ENCODE results near the gene ADIPOQ.
"Not testable (repeated sequence)": the region's sequence is repeated elsewhere in the genome, so short reads cannot be mapped to it uniquely, and the experiment has no call there.

Gene ADIPOQ

DNA sequence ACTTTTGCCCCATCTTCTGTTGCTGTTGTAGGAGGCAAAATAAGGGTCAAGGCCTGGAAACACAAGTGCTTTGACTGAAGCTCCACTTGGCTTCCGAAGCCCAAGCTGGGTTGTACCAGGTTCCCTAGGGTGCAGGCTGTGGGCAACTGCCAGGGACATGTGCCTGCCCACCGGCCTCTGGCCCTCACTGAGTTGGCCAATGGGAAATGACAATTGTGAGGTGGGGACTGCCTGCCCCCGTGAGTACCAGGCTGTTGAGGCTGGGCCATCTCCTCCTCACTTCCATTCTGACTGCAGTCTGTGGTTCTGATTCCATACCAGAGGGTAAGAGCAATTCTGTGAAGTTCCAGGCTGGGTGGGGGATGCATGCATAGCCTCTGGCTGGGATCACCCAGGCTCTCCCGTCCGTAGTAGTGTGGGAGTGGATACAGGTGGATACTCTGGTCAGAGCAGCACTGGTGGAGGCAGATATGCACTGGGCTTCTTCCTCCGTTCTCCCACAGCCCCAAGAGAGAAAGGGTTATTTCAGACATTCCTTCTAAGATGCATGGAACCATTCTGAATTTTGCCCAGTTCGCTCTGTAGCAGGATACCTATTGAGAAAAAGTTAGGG is at the start of gene ADIPOQ:
ADIPOQ (plus strand) TSS at position 285 of the 613 bp plus-strand sequence. CDS start 10,349 bp downstream, outside the sequence.
- DNase-seq = no peak

DNA sequence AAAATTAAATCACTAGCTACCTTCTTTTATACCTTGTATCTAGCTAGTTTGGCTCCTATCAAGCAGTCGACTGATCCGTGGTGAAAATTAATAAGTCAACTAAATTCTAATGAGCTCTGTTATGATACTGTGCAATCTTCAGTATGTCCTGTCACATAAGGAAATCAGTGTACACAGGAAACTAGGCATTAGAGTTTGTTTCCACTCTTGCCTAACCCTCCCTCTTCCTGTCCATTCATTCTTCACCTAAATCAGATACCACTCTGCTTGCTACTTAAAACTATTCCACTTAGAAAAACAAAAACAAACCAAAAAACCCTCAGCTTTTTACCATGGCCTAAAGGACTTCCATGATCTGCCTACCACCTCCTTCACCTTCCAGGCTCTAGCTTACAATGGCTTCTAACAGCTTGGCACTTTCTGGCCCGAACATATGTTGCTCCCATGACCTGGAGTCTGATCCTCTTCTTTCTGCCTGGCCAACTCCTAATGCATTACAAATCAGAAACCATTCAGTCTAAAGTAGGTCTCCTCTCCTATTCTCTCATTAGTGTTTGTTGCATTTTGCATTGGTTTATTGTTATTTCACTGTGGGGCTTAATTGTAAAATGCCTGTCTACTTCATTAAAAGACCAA is 44.2 kb upstream of the ADIPOQ start:
- DNase-seq = no peak

DNA sequence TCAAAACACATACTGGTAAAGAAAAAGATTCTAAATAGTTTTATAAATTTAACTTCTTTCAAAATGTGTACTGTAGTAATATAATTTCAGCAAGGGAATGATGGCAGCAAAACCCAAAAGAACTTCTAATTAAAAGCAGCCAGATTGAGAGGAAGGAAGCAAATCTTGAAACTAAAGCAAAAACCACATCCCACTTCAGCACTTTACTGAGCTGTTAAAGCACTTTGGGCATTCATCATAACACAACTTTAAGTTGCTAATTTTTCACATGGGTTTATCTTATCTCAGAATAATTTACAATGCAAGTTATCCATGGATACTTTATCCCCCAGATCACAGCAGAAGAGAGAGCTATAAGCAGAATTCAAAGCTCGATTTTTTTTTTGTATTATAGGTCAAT is 42.2 kb upstream of the ADIPOQ start:
- DNase-seq = no peak

DNA sequence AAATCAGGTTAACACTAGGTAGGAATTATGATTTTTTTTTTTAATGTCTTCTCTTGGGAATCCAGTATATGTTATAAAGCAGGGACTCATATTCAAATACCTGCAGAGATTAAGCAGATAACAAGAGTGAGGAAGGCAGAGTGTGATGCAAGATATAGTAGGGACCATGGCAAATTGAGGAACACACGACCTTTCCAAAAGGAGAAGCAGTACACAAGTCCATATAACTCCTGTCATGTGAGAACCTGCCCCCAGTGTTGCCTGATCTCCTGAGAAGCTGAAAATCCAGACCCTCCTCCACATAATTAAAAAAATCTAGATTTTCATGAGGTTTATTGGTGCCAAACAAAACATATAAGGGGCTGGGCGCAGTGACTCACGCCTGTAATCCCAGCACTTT is 39.8 kb upstream of the ADIPOQ start:
- DNase-seq = no peak

DNA sequence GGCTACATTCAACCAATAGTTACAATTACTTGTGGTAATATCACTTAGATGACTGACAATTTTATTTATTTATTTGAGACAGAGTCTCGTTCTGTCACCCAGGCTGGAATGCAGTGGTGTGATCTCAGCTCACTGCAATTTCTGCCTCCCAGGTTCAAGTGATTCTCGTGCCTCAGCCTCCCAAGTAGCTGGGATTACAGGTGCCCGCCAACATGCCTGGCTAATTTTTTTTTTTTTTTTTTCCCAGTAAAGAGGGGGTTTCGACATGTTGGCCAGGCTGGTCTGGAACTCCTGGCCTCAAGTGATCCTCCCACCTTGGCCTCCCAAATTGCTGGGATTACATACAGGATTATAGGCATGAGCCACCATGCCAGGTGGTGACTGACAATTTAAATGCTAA is 39.1 kb upstream of the ADIPOQ start:
- DNase-seq = not testable (repeated sequence)

DNA sequence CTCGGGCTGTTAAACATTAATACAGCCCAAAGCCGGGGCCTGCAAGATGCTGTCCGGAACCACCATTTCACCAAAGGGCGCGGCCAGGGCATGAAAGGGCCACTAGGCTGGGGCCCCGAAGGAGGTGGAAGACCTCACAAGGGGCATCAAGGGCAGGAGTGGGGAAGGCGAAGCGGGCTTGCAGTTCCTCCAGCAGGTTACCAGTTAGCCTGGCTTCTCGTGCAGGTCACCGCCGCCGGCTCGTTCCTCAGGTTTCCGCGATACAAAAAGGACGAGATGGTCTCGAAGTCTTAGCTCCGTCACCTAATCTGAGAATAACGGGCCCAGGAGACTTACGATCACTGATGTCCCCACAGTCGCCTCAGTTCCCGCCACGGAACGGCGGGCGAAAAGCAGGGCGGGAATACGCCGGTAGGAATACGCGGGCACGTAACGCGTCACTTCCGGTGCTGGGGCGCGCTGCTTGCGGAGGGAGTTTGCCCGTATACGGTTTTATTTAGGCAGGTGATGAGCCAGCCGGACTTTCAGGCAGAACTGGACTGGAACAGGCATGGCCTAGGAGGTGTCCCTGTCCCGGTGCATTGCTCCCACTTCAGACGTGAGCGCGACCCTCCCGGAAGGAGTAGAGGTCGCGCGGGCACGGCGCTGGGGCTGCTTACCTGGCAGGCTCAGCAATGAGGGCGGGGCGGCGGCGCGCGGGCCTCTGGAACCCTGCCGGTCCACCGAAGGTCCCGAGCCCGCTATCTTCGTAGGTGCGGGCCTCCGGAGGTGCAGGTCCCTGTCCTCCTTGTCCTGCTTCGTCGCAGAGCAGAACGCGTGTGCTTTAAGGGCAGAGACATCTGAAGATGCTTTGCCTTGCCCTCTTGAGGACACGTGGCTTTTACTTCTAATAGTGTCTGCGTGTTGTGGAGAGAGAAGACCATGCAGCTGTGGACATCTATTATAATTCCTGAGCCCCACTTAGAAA is 36.1 kb upstream of the ADIPOQ start, which contains the start of gene RFC4:
RFC4 (minus strand) TSS at position 394 of the 967 bp plus-strand sequence. CDS start 1,769 bp downstream, outside the sequence.
- DNase-seq = peak; percentile 83

DNA sequence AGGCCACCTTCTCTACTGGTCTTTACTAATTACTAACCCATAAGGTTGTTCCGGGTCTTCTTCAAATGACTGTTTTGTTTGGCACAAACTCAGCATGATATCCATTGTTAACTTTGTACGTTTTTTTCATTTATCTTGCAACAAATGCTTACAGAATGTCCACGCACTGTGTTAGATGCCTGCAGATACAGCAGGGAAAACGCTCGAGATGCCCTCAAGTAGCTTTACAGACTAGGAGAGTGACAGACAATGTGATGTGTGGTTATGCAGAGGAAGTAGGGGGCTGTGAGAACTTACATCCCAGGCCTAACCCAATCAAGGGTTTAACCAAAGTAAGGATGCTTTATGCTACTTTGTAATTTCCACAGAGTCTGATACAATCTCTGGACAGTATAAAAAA is 35.3 kb upstream of the ADIPOQ start:
- DNase-seq = no peak

DNA sequence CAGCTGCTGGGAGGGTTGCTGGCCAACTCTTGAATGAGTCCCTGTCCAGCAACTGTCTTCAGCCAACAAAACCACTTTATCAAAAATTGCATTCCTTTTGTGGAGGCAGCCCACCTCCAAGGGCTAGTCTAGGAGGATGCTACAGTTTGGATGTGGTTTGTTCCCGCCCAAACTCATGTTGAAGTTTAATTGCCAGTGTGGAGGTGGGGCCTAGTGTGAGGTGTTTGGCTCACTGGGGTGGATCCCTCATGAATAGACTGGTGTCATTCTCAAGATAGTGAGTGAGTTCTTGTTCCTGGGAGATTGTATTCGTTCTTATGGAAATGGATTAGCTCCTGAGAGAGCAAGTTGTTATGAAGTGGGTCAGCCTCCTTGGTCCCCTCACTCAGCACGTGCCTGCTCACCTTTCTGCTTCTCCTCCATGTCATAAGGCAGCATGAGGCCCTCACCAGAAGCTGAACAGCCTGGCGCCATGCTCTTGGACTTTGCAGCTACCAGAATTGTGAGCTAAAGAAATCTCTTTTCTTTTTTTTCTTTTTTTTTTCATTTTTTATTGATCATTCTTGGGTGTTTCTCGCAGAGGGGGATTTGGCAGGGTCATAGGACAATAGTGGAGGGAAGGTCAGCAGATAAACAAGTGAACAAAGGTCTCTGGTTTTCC is 32.0 kb upstream of the ADIPOQ start:
- DNase-seq = no peak

DNA sequence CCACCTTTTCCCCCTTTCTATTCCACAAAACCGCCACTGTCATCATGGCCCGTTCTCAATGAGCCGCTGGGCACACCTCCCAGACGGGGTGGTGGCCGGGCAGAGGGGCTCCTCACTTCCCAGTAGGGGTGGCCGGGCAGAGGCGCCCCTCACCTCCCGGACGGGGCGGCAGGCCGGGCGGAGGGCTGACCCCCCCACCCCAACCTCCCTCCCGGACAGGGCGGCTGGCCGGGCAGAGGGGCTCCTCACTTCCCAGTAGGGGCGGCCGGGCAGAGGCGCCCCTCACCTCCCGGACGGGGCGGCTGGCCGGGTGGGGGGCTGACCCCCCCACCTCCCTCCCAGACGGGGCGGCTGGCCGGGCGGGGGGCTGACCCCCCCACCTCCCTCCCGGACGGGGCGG is 31.2 kb upstream of the ADIPOQ start:
- not testable (repeated sequence) for DNase-seq

DNA sequence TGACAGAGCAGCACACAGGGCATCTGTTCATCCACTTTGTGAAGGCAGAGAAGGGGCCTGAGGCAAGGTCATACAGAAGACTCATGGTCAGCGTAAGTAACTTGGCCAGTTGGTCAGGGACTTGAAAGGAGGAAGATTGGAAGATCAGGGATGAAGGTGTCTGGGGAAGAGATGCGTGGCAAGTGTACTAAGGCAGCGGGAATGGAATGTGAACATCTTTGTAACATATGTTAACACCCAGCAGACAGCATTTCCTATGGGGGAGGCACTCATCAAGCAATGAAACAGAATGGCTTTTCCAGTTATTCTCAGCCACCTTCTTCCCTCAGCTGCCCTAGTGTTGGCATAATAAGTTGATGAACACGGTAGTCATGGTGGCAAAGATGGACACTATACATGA is 28.4 kb upstream of the ADIPOQ start:
- no peak for DNase-seq

DNA sequence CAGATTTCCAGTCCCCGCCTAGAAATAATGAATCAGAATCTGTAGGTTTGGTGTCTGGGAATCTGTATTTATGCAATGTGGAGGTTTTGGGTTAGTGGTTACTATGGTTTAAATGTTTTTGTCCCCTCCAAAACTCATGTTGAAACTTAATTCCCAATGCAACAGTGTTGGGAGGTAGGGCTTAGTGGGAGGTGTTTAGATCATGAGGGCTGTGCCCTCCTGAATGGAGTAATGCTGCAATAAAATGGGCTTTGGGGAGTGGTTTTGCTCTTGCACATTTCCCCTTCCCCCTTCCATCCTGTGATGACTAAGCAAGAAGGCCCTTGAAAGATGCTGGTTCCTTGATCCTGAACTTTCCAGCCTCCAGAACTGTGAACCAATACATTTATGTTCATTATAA is 27.1 kb upstream of the ADIPOQ start:
- peak; percentile 74 for DNase-seq

DNA sequence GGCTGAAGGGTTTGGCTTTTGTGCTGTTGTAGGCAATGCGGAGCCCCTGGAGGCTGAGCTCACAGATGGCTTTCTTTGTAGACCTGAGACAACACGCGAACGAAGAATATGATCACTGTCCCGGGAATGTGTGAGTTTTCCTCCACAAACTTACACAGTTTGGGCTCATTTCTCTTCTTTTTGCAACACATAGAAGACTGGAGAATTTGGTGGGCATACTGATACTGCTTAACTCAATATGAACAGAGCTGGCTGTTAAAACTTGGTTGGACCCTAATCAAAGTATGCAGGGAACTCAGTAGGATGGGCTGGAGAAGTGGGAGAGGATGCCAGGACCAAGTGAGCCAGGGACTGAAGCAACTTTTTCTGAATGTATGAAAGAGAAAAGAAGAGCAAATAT is 24.0 kb upstream of the ADIPOQ start:
- no peak for DNase-seq

DNA sequence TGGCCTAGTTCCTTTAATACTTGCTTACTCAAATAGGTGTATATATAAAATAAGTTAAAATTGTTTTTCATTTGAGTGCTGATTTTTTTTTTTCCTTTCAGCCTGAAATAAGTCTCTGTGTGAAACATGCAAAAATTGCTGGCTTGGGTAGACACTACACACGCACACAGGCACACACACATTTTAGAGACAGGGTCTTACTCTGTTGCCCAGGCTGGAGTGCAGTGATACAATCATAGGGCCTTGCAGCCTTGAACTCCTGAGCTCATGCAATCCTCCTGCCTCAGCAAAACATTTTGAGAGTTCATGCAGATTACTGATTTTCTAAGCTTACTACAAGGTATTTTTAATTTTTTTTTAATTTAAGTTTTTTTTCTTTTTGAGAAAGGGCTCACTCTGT is 23.6 kb upstream of the ADIPOQ start:
- DNase-seq = no peak

DNA sequence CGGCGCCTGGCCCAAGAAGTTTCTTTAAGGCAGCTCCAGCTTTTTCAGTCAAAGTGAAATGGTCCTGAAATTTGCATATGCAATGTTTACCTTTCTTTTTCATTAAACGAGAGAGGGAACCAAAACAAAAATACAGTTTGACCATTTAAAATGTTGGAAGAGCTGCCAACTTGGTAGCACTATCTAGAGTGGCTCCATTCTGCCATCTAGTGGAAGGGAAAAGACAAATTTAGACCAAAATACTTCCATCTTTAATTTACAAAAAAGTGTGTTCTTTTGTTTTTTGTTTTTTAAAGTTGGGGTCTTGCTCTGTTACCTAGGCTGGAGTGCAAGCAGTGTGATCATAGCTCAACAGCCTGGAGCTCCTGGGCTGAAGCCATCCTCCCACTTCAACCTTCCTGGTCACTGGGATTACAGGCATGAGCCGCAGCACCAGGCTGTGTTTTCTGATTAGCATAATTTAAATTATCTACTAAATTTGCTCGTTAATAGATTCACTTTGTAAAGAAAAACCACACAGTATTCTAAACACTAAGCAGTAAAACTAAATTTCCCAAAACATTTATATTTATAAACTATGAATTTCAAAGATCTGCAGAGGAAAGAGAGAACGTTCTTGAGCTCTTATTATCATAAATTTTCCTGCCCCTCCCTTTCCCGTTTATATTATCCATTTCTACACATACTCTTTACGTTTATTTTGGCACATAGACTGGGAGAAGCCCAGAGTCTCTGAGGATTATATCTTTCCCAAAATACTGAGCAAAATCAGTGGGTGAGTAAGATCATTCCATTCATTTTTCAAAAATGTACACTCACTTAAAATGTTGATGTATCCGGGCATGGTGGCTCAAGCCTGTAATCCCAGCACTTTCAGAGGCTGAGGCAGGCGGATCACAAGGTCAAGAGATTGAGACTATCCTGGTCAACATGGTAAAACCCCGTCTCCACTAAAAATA is 20.8 kb upstream of the ADIPOQ start:
- peak; percentile 63 for DNase-seq

DNA sequence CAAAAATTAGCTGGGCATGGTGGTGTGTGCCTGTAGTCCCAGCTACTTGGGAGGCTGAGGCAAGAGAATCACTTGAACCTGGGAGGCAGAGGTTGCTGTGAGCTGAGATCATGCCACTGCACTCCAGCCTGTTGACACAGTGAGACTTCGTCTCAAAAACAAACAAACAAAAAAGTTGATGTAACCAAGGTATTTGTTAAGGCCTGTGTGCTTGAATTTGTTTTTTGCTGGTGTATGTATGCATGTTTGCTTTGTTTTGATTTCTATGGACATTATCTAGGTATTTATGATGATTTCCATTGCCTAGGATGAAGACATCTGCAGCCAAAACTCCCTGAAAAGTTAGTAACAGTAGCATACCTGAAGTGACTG is 20.1 kb upstream of the ADIPOQ start:
- DNase-seq = not testable (repeated sequence)

DNA sequence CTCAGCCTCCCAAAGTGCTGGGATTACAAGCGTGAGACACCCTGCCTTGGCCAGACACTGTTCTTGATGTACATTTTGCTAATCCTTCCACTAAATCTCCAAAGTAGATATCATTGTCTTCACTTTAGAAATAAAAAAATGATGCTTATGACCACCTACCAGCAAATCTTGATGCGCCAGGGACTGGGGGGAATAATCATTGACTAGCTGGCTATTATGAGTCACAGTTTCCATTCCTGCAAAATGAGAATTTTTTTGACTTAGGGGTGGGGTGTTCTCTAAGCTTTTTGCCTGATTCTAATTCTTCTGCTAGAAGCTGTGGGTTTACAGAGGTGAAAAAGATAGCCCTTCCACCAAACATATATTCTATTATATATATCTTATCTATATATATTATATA is 19.1 kb upstream of the ADIPOQ start:
- DNase-seq = no peak

DNA sequence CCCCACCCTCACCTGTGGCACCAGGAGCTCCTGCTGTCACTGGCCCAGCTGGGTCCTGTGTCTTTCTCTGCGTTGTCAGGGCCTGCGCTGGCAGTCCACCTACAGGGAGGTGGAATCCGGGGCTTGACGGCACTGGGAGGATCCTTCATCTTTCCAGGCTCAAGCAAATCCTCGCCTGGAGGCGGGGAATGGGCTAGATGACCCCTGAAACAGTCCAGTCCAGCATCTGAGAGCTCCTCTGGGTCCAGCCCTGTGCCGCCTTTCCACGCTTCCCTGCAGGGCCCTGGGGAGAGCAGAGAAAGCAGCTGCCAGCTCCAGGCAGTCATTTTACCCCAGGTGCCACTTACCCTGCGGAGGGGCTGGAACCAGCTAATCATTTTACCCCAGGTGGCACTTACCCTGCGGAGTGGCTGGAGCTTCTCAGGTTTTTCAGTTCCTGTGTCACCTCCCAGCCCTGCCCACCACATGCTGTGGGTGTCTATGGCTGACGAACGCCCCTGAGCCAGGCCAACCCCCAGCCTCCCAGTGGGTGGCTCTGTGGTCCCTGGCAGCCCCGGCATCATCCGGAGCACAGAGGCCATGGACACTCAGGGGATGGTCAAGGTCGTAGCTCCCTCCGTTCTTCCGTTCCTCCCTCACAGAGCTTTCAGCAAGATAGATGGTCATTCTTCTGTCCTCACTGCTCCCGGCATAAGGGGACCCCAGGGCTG is 17.9 kb upstream of the ADIPOQ start:
- no peak for DNase-seq

DNA sequence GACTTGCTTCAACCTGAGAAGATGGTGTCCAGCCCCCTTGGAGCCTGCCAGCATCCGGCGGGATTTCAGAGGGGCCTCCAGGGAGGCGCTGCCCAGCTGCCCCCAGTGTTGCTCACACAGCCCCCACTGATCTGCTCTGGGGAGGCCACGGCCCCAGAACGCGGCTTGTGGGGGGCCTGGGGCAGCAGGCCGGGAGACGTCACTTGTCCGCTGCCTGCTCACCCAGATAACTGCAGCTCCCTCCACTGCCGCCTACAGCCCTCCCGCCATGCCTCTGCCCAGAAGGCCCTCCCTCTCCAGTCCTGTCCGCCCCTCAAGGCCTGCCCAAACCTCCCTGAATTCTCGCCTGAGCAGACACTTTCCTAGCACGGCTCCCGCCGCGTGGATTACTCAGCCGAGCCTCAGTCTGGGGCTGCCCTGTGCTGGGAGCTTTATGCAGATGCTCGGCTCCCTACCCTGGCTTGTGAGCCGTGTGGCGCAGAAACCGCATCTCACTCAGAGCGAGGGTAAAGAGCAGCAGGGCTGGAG is 17.2 kb upstream of the ADIPOQ start:
- no peak for DNase-seq

DNA sequence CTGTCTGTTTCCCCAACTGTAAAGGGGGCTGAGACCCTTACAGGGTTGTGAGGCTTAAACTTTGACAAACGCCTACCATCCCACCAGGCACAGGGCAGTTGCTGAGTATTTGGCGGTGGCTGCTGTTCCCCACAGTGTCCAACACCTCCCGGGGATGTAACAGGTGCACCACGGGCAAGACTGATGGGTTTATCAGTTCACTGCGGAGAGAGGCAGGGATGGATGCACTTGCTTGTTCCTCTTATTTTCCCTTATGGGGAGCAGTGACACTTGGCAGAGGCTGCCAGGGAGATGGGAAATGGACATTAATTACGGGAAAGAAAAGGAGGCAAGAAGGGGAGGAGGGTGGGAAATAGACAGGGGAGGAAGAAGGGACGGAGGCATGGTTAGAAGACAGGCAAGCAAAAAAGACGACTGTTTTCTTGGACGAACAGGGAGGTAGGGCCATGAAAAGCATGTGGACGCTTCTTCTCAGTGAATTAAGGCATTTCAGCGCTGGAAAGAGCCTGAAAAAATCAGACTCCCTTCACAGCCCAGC is 16.6 kb upstream of the ADIPOQ start:
- DNase-seq = no peak

DNA sequence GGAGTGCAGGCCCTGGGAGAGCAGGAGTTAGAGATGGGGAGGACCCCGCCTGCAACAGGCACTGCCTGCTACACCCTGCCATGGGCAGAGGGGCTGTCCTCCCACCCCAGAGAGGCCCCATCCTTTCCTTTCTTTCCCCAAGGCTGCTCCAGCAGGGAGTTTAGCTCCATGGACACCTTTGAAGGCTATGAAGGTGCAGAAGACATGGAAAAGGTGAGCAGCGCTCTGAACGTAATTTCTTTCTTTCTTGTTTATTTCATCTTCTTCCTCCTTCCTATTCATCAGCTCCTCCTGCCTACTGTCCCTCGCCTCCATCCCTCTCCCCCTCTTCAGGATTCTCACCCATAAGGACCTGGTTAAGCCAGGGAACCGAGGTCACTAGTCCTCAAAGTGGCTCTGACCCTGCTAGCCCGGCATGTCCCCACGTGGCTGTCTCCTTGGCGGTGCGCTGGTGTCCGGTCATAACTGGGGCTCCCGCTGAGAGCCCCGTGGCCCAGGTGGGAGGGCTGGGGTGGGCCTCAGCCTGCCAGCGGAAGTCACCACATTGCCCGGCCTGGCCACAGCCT is 16.0 kb upstream of the ADIPOQ start:
- no peak for DNase-seq
